ENCODE data around the gene ACSF3. TPM values are rescaled to one million over a fixed set of nuclear protein-coding genes. Genes with fewer than 3 reads are reported as not detected.

The ACSF3 gene
- total and polyA plus RNA-seq, 2 experiments from 2014 or later: 20.7 to 28.0 TPM

- H3K9me2 ChIP-seq (replicated peaks; ENCODE audit: insufficient read depth): no peaks in the 10 kb centered on the region
- no peak overlapping the region for H2AFZ ChIP-seq
- H3K4me2 ChIP-seq: no peak overlapping the region
- no peak overlapping the region for H3K27ac ChIP-seq
- no peaks in the 10 kb centered on the region for H3K9me3 ChIP-seq (ENCODE audit: low read depth)
- WGBS (ENCODE audit: low lambda C conversion rate, missing lambda C conversion rate): 96% methylated on average over 33 of the region's 37 CpGs
- H4K20me1 ChIP-seq (ENCODE audit: insufficient read depth, poor library complexity, severe bottlenecking): no peaks in the 10 kb centered on the region
- peaks cover 19% of the 10 kb centered on the region for H3K4me1 ChIP-seq (ENCODE audit: insufficient read depth)
- no peaks in the 10 kb centered on the region for H3K36me3 ChIP-seq (replicated peaks; ENCODE audit: insufficient read depth, low read depth)
- DNase-seq (ENCODE audit: low spot score): no peak
- no peaks in the 10 kb centered on the region for H3K79me2 ChIP-seq
- H3K4me3 ChIP-seq: no peak overlapping the region
- no peak for TF ChIP-seq EZH2 (IDR thresholded peaks at IDR 0.05; ENCODE audit: borderline replicate concordance)
- no peak for TF ChIP-seq EZH2phosphoT487 (IDR thresholded peaks at IDR 0.05; ENCODE audit: low read depth, severe bottlenecking, unreplicated experiment)
- TF ChIP-seq, protein P1, sequence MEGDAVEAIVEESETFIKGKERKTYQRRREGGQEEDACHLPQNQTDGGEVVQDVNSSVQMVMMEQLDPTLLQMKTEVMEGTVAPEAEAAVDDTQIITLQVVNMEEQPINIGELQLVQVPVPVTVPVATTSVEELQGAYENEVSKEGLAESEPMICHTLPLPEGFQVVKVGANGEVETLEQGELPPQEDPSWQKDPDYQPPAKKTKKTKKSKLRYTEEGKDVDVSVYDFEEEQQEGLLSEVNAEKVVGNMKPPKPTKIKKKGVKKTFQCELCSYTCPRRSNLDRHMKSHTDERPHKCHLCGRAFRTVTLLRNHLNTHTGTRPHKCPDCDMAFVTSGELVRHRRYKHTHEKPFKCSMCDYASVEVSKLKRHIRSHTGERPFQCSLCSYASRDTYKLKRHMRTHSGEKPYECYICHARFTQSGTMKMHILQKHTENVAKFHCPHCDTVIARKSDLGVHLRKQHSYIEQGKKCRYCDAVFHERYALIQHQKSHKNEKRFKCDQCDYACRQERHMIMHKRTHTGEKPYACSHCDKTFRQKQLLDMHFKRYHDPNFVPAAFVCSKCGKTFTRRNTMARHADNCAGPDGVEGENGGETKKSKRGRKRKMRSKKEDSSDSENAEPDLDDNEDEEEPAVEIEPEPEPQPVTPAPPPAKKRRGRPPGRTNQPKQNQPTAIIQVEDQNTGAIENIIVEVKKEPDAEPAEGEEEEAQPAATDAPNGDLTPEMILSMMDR (IDR thresholded peaks at IDR 0.05; ENCODE audit: poor library complexity): no peak
- H3K27me3 ChIP-seq: no peaks in the 10 kb centered on the region
Observed at GRCh38 chr16:89074803-89075688, 18.6 kb upstream of the ACSF3 start.

- TF ChIP-seq EZH2 (IDR thresholded peaks at IDR 0.05; ENCODE audit: borderline replicate concordance) (no peak), EZH2phosphoT487 (IDR thresholded peaks at IDR 0.05; ENCODE audit: low read depth, severe bottlenecking, unreplicated experiment) (no peak)
- TF ChIP-seq, protein P1 (IDR thresholded peaks at IDR 0.05; ENCODE audit: poor library complexity): no peak
- 94% methylated on average over 14 of the region's 14 CpGs for WGBS (ENCODE audit: low lambda C conversion rate, missing lambda C conversion rate)
Observed at GRCh38 chr16:89076159-89076558, 17.5 kb upstream of the ACSF3 start.

GRCh38 chr16:89077076-89077475 lies 16.6 kb upstream of the ACSF3 start:
- no peak overlapping the region for H2AFZ ChIP-seq
- peaks cover 8% of the 10 kb centered on the region for H3K4me1 ChIP-seq (ENCODE audit: insufficient read depth)
- H3K36me3 ChIP-seq (replicated peaks; ENCODE audit: insufficient read depth, low read depth): no peaks in the 10 kb centered on the region
- H3K27ac ChIP-seq: no peak overlapping the region
- no peaks in the 10 kb centered on the region for H3K79me2 ChIP-seq
- WGBS (ENCODE audit: low lambda C conversion rate, missing lambda C conversion rate): 83% methylated on average over 16 of the region's 16 CpGs
- TF ChIP-seq, protein P1 (IDR thresholded peaks at IDR 0.05; ENCODE audit: poor library complexity): no peak
- no peak for TF ChIP-seq EZH2phosphoT487 (IDR thresholded peaks at IDR 0.05; ENCODE audit: low read depth, severe bottlenecking, unreplicated experiment)
- no peak for TF ChIP-seq EZH2 (IDR thresholded peaks at IDR 0.05; ENCODE audit: borderline replicate concordance)
- no peaks in the 10 kb centered on the region for H3K9me2 ChIP-seq (replicated peaks; ENCODE audit: insufficient read depth)
- H3K9me3 ChIP-seq (ENCODE audit: low read depth): no peaks in the 10 kb centered on the region
- no peak overlapping the region for H3K4me2 ChIP-seq
- no peaks in the 10 kb centered on the region for H3K27me3 ChIP-seq
- no peak overlapping the region for H3K4me3 ChIP-seq
- H4K20me1 ChIP-seq (ENCODE audit: insufficient read depth, poor library complexity, severe bottlenecking): no peaks in the 10 kb centered on the region
- no peak for DNase-seq (ENCODE audit: low spot score)

More at GRCh38 chr16:89076159-89076558, 17.5 kb upstream of the ACSF3 start:
- Histone ChIP-seq H3K27ac (no peak overlapping the region), H3K9me3 (ENCODE audit: low read depth) (no peaks in the 10 kb centered on the region), H3K4me1 (ENCODE audit: insufficient read depth) (peaks cover 17% of the 10 kb centered on the region), H3K79me2 (no peaks in the 10 kb centered on the region), H2AFZ (no peak overlapping the region), H3K4me2 (no peak overlapping the region), H3K36me3 (replicated peaks; ENCODE audit: insufficient read depth, low read depth) (no peaks in the 10 kb centered on the region), H4K20me1 (ENCODE audit: insufficient read depth, poor library complexity, severe bottlenecking) (no peaks in the 10 kb centered on the region), H3K9me2 (replicated peaks; ENCODE audit: insufficient read depth) (no peaks in the 10 kb centered on the region), H3K4me3 (no peak overlapping the region), H3K27me3 (no peaks in the 10 kb centered on the region)
- no peak for DNase-seq (ENCODE audit: low spot score)

Data from hepatocyte (in vitro differentiated cells).